Stimulated activated CD4-positive, alpha-beta T cell treated with anti-CD3 and anti-CD28 coated beads, Interleukin-2, amount 100 ng/mL, for 24 hours (primary cell): ENCODE data around the gene ZSCAN2.

ENCODE experiments used
- DNase-seq, 2 donors: peaks; one replicate each; pipeline ENCODE4 v3.0.0-alpha.2; 2020

Gene ZSCAN2

DNA sequence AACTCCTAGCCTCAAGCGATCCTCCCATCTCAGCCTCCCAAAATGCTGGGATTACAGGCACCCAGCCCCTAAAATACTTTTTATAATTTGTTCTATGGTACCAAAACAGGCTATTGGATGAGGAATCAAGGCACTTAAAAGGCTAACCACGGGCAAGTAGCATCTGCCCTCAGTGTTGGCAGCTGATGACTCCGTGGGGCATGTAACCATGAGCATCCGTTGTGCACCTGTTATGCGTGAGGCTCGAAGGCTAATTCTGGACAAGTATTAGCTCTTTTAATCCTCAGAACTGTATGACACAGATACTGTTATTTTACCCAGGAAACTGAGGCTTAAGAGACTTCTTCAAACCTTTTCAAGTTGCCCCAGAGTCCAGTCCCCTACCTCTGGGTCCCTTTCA lies 43.0 kb downstream of the ZSCAN2 start:
- no peak for DNase-seq

DNA sequence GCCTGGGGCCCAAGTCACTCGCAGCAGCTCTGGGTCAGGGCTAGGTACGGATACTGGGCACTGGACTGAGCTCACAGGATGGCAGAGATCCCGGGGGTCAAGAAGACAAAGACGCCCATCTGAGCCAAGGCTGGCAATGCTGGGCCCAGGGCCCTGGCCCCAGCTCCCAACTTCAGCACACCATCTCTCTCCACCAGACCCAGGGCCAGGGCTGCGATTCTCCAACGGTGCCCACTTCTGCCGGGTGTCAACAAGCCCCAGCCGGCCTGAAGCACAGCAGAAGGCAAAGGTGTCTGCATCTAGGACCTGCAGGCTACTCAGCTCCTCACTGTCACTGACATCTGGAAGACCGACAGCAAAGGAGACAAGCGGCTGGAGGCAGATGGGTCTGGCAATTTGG lies 44.7 kb downstream of the ZSCAN2 start:
- no peak for DNase-seq

DNA sequence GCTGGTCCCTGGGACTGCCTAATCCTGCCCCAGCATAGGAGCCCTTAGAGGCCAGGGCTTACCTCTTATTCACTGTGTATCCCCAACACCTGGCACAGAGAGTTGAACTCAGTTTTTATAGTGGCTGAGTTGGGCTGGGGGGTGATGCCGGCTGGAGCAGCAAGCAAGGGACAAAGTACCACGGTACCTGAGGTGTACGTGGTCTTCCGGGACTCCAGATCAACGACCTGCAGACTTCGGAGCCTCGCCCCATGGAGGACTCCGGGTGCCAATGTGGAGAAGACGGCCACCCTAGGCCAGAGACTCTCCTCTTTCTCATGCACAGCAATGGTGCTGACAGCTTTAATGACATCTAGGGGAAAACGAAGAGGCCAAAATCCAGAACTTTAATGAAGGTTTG lies 45.2 kb downstream of the ZSCAN2 start:
- DNase-seq, result no peak

DNA sequence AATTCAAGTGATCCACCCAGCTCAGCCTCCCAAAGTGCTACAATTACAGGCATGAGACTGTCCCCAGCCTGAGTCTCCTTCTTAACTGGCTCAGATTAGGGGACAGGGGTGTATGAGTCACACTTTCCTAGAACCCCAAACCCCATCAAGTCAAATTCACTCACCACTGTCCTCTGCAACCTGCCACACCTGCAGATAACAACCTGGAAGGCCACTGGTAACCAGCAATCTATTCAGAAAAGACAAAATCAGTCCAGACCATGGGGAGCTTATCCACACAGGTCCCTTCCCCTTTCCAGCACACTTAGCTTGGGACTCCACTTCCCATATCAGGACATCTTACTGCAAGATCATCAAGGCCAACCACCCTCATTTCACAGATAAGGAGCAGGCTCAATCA lies 46.9 kb downstream of the ZSCAN2 start:
- no peak for DNase-seq

DNA sequence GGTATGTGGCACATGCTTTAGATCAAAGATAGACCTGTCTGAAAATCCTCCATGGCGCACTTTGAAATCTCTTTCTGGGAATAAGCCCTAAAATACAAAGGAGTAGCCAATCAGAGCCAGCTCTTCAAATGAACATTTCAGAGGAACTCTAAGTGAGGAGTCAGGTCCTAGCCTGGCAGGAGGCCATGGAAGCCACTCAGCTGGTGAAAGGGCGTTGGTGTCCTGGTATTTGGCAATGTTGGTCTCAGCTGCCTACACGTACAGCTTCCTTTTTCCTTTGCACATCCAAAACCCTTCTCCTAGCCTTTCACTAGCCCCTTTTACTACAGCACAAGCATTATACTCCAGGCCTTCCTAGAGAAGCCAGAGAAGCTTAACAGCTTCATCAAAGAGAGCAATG lies 47.7 kb downstream of the ZSCAN2 start:
- DNase-seq, result no peak

DNA sequence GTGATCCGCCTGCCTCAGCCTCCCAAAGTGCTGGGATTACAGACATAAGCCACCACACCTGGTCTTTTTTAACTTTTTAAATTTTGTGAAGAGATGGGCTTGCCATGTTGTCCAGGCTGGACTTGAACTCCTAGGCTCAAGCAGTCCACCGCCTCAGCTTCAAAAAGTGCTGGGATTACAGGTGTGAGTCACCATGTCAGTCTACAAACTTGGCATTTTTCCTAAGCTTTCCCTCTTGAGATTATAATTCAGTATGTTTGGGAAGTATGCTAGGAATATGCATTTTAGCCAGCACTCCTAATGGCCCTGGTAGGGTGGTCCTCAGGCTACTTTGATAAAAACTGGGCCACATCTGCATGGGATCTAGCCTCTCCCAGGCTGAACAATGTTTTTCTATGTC lies 48.9 kb downstream of the ZSCAN2 start:
- no peak for DNase-seq

DNA sequence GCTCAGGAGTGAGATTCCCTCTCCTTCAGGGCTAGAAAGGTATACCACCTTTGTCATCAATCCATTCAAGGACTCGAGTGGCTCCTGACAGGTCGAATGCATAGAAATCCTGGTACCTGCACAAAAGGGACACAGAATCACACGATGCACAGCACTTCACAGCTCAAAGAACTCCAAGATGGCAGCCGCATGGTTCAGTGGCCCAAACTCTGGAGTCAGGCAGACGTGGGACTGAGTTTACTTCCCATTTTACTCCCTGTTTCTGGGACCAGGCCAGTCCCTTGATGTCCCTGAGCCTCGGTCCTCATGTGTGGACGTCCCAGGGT lies 52.7 kb downstream of the ZSCAN2 start:
- DNase-seq, result no peak

DNA sequence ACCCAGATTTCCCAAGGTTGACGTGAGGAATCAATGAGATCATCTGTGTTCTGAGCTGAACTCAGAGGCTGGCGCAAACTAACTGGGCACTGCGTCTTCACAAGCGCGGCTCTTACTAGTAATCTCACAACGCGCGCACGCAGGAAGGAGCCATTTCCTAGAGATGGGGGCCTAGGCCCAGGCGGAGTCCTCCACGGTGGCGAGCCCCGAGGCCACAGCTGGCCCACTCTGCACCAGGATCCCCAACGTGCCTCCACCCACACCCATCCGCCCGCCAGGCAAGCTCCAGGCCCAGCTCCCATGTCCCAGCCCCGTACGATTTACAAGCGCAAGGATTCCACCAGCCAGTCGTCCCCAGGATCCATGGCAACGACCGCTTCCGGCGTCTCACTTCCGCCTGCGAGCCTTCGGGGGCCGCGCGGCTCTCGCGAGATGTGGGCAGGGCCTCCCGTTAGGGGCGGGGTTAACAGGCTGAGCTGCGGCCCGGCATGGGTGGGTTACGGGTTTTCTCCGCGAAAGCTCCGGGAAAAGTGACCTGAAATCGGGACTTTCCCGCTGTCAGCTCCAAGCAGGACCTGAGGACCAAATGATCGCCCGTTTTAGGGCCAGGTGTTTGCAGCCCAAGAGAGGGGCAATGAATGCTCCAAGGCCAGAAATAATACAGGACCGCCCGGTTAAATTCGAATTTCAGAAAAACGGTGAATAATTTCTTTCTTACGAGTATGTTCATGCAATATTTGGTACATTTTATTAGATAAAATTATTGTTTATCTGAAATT lies 53.3 kb downstream of the ZSCAN2 start, which contains the start of gene WDR73:
Gene WDR73 (minus strand): TSS at position 374 of the 779 bp plus-strand sequence. CDS start 9 bp downstream, at position 365.
- peak; percentile 98 to 99 for DNase-seq

DNA sequence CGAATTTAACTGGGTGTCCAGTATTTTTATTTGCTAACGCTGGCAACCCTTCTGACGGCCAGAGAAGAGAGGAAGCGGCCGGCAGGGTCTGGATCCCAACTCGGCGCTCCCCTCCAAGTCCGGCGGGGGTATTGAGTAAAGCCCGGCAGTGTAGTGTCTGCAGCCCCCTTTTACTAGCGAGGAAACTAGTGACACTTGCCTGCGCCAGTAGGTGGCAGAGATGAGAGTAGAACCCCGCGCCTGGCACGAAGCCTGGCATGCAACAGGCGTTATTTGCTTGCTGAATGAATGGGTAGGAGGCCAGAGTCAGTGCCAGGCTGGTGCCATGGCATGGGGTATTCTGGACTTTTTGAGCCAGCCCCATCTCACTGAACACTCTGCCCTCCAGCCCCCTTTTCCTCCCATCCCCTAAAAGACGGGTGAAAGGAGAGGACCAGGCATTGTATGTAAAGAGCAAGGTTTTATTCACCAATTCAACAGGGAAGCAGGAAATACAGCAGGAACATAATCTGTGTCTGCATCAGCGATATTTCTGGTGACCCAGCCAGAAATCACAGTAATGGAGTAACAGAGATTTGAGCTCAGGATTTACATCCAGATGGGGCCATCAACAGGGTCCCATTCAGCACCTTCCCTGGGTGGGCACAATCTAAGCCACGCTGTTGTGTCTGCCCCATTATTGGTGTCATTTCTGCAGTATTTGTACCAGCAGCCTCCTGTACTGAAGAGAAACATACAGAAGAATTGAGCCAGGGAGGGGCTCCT lies 54.1 kb downstream of the ZSCAN2 start:
- peak; percentile 77 to 79 for DNase-seq

DNA sequence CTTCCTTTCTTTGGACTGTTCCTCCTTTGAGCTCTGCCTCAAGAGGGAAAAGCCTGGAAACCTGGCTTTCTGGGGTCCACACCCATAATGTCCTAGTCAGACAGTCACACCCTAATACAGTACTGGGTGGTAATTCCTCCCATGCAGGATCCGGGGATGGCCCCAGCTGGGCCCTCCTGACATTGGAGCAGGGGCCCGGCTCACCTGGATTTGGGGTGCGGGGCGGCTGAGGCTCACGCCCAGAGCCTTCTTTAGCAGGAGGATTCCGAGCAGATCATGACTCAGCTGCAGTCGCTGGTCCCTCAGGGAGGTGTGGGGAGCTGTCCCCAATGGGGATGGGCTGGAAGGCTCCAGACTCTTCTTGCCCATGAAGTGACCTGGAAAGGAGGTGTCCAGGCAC lies 56.2 kb downstream of the ZSCAN2 start:
- DNase-seq, result no peak

DNA sequence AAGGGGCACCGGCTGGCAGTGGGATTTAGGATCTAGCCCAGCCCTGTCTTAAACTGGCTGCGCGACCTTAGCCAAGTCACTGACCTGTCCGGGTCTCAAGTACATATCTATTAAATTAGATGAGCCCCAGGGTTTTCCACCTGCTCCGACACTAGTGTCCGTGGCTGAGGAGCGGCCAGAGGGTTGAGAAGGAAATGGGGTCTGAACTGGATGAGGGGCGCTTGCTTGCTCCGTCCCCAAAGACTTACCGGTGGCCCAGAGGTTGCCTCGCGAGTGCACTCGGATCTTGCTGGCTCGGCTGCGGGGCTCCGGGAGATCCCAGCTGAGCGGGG lies 56.9 kb downstream of the ZSCAN2 start:
- DNase-seq, result no peak

DNA sequence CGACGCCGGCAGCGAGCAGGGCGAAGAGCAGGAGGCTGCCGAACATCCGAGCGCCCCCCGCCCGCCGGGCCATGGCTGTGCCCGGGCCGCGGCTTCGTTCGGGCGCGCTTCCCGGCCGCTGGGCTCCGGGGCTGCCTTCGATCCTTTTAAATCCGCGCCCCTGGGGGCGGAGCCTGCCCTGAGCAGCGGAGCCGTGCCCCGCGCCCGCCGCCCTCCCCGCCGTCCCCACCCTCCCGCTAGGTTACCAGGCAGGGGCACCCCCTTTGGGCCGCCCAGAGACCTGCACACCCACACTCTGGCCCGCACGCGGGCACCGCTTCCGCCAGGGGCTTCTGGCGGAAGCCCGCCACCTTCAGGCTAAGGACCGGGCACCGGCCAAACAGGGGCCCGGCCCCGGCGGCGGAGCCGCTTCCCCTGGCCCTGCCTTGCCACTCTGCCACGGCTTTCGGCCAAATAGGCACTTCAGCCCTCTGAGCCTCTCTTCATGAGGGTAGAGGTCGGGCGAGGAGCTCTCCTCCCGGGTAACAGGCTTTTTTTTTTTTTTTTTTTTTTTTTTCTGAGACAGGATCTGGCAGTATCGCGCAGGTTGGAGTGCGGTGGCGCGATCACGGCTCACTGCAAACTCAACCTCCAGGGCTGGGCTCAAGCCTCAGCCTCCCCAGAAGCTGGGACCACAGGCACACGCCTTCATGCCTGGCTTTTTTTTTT lies 57.4 kb downstream of the ZSCAN2 start, which contains the start of gene NMB:
Gene NMB (minus strand): TSS at position 120 of the 708 bp plus-strand sequence. CDS start 47 bp downstream, at position 73.
- DNase-seq, result peak; percentile 82 to 83

DNA sequence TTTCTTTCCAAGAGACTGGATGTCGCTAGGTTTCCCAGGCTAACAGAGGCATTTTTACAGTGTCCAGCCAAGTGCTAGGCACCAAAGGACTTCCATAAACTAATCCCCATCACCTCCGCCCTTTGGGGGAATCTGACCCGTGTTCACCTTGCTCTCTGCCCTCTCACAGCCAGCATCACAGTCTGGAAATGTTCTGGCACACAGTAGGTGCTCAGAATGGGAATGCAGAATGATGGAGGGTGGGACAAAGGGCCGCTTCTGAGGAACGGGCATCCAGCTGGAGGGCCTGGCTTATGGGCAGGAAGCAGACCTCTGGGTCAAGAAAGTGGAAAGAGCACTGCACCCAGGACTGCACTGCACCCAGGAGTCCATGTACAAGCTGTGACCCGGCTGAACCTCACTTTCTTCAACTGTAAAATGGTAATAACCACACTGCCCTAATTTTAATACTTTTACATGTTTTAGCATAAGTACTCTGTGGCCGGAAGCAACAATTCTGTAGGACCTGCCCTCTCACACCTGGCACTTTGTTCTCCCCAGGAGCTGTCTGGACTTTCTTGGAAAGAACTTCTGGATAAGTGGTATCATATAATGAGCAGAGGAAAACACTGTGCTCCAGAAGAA lies 58.1 kb downstream of the ZSCAN2 start:
- no peak for DNase-seq

DNA sequence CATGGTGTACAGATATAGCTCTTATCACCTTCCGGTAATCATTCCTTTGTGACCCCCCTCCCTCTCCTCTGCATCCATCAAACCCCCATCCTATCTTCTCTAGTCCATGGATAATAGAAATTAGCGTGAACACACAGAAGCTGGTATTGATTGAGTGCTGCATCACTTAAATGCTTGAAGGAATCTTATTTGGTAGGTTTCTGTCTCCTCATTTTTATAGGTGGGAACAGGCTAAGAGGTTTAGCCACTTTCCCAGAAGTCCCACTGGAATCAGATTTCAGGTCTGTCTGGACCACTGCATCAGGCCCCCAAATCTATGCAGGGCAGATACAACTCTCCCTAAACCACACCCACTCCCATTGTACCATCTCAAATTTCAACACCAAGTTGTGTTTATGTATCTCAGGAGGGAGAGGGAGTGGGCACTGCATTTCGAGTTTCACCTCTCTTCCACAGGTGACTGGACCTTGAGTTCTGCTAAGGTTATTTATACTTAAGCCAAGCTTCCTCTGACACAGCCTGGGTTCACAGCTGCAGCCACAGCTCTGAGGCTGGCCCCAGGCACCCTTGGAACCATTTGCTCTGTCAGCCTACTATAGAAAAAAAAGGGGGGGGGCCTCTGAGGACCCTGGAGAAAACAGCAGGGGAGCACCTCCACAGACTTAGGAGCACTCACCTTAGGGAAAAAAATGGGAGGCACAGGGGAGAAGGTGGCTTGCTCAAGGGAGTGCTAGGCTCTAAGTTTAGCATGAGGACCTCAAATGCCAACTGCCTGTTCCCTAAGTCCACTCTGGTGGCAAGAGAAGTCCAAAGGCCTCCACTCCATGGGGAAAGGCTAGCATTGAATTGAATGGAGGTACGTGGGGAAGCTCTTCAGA lies 59.3 kb downstream of the ZSCAN2 start:
- DNase-seq, result no peak

DNA sequence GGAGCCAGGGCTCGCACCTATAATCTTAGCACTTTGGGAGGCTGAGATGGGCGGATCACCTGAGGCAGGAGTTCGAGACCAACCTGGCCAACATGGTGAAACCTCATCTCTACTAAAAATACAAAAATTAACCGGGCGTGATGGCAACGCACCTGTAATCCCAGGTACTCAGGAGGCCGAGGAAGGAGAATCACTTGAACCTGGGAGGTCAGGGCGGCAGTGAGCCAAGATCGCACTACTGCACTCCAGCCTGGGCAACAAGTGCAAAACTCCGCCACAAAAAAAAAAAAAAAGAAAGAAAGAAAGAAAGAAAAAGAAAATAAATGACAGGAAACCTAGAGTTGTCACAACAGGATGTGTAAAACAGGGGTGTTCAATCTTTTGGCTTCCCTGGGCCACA lies 60.2 kb downstream of the ZSCAN2 start:
- no peak for DNase-seq

DNA sequence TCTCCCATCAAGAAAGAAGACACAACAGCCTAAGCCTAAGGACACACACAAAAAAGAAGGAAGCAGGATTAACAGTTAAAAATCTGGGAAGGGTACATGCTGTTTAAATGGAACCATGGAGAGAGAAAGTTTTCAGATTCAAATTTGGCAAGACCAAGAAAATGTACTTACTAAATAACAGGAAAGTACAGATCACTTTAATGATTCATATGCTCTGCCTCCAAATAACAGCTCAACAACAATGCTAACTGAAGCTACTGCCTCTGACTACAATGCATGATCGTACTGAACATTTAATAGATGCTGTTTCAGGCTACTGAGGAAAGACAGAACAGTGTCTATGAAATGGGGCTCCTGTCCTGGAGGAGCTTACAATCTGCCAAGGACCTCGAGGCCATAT lies 65.6 kb downstream of the ZSCAN2 start:
- DNase-seq, result no peak

DNA sequence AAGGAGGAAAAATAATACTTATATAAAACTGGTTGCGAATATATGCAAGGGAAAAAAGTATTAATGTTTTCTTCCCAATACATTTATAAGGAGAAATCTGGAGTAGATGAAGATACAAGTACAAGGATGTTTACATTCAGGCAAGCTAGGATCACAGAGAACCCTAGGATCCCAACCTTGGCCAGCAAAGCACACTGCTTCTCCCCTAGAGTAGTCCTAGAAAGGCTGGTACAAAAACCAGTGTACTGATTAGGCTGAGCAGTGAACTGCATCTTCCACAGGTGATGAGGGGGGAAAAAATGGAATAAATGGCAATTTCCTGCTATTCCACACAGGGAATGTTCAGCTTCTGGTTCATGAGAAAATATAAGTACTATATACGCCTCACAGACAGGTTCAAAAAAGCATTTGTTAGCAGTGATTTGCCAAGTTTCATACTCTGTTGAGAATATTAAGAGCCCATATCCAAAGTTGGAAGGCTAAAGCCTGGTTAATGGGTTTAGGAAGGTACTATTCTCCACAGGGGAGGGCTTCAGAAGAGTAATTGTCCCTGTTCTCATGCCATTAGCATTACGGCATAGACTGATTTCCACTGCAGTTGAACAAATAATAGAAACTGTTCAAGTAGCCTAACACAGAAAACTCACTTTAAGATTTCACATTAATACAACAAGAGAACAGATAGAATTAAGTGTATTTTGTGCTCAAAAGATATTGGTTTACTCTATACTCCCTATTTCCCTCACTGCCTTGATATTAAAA lies 67.6 kb downstream of the ZSCAN2 start:
- no peak for DNase-seq

DNA sequence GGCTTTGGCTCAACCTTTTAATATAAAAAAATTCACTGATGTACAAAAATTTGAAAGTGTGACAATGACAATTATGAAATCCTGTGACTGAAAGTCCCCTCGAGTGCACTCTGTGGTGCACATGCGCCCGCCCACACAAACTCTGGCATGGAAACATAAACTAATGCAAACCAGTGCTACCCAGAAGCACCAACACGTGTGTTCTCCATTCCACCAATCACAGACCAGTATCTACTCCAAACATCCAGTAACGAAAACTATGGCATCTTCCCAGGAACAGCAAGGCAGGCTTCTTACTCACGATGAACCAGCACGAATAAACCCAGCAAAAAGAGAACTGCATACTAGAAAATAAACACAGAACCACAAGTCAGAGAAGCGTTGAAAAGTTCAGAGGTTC lies 68.9 kb downstream of the ZSCAN2 start:
- peak; percentile 55 for DNase-seq

DNA sequence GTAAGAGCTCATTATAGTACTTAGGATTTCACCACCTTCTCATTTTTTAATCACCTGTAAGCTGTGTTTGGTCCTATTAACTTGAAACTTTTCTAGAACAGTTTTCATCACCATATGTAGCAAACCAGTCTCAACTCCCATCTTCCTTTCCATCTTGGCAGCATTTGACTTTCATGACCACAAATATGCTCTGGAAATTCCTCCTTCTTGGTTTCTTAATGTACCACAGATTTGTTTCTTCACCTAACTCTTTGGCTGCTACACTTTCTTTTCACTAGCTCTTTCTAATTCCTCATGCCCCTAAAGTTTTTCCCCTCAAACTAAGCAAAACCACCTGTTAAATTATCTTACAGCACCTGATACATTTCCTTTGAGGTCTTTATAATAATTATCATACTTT lies 70.4 kb downstream of the ZSCAN2 start:
- no peak for DNase-seq
